ENCODE results near the gene RFT1.

RFT1 gene

DNA sequence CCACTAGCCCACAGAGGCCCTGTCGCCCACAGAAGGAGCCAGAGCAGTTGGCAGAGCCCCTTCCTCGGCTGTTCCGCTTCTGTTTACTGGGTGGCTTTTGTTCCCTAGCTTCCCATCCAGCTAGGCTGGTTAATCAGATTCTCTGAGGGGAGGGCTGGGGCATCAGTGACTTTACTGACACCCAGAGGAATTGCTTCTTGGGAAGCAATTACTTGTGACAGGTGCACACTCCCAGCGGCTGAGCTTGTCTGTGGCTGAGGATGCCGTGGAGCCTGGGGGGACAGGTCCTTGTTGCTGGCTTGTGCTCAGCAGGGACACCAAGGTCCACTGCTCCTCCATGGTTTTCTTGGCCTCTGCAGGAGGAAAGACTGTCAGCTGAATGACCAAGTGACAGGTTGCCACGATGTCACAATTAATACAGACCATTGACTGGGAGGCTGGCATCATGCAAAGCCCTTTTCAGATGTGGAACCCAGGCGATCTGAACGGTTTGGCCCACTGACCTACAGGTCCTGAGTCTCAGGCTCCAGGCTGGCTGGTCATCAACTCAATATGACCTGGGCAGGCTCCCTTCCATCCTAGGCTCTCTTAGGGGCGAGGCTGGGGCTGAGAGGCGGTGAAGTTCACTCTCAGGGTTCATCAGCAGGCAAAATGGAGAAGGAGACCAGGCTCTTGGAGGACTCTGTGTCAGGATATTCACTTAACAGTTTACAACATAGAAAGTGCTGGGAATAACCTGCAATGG, 52.6 kb downstream of the RFT1 start:
- H3K79me2 ChIP-seq (ENCODE audit: low read length): no peaks in the 10 kb centered on the region
- no peak for TF ChIP-seq EZH2phosphoT487 (IDR thresholded peaks at IDR 0.05; ENCODE audit: low read depth)
- TF ChIP-seq, protein P1, sequence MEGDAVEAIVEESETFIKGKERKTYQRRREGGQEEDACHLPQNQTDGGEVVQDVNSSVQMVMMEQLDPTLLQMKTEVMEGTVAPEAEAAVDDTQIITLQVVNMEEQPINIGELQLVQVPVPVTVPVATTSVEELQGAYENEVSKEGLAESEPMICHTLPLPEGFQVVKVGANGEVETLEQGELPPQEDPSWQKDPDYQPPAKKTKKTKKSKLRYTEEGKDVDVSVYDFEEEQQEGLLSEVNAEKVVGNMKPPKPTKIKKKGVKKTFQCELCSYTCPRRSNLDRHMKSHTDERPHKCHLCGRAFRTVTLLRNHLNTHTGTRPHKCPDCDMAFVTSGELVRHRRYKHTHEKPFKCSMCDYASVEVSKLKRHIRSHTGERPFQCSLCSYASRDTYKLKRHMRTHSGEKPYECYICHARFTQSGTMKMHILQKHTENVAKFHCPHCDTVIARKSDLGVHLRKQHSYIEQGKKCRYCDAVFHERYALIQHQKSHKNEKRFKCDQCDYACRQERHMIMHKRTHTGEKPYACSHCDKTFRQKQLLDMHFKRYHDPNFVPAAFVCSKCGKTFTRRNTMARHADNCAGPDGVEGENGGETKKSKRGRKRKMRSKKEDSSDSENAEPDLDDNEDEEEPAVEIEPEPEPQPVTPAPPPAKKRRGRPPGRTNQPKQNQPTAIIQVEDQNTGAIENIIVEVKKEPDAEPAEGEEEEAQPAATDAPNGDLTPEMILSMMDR (IDR thresholded peaks at IDR 0.05; ENCODE audit: low read depth, low read length): no peak
- H3K4me2 ChIP-seq (ENCODE audit: low read length): no peak overlapping the region
- H3K9me3 ChIP-seq (ENCODE audit: insufficient read depth, low read length): no peaks in the 10 kb centered on the region
- H3K36me3 ChIP-seq (replicated peaks; ENCODE audit: low read depth, low read length): no peaks in the 10 kb centered on the region
- H3K4me3 ChIP-seq (ENCODE audit: low read length): no peak overlapping the region
- H3K9ac ChIP-seq (ENCODE audit: low read length): no peak overlapping the region
- peaks cover 8% of the 10 kb centered on the region for H3K4me1 ChIP-seq (ENCODE audit: low read length)
- no peak overlapping the region for H2AFZ ChIP-seq (ENCODE audit: low read depth, low read length)
- H3K27ac ChIP-seq (ENCODE audit: low read length): no peak overlapping the region
- H3K27me3 ChIP-seq (ENCODE audit: low read depth, low read length): no peaks in the 10 kb centered on the region
- no peaks in the 10 kb centered on the region for H4K20me1 ChIP-seq (ENCODE audit: insufficient read depth, low read length)

DNA sequence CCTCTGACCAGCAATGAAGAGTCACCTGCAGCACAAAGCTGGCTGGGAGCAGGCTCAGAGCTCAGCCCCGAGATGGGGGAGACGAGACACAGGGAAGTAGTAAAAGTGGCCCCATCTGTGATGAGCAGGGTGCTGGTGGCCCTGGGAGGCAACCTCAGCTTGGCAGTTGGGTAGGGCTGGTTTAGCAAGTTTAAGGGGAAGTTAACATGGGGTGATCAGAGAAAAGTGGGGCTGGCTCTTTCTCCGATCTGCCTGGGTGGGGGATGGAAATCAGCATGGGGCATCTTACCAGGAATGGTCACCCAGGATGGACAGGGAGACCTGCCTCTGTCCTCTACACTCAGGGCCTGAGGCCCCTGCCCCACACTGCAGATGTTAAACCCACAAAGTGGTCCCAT, 54.5 kb downstream of the RFT1 start:
- H3K9me3 ChIP-seq (ENCODE audit: insufficient read depth, low read length): no peaks in the 10 kb centered on the region
- H3K27me3 ChIP-seq (ENCODE audit: low read depth, low read length): no peaks in the 10 kb centered on the region
- H3K36me3 ChIP-seq (replicated peaks; ENCODE audit: low read depth, low read length): no peaks in the 10 kb centered on the region
- H4K20me1 ChIP-seq (ENCODE audit: insufficient read depth, low read length): no peaks in the 10 kb centered on the region
- peaks cover 12% of the 10 kb centered on the region for H3K4me1 ChIP-seq (ENCODE audit: low read length)
- TF ChIP-seq, protein P1 (IDR thresholded peaks at IDR 0.05; ENCODE audit: low read depth, low read length): no peak
- no peak for TF ChIP-seq EZH2phosphoT487 (IDR thresholded peaks at IDR 0.05; ENCODE audit: low read depth)
- no peak overlapping the region for H3K9ac ChIP-seq (ENCODE audit: low read length)
- no peak overlapping the region for H3K27ac ChIP-seq (ENCODE audit: low read length)
- H3K4me3 ChIP-seq (ENCODE audit: low read length): no peak overlapping the region
- H2AFZ ChIP-seq (ENCODE audit: low read depth, low read length): no peak overlapping the region
- H3K4me2 ChIP-seq (ENCODE audit: low read length): no peak overlapping the region
- no peaks in the 10 kb centered on the region for H3K79me2 ChIP-seq (ENCODE audit: low read length)

DNA sequence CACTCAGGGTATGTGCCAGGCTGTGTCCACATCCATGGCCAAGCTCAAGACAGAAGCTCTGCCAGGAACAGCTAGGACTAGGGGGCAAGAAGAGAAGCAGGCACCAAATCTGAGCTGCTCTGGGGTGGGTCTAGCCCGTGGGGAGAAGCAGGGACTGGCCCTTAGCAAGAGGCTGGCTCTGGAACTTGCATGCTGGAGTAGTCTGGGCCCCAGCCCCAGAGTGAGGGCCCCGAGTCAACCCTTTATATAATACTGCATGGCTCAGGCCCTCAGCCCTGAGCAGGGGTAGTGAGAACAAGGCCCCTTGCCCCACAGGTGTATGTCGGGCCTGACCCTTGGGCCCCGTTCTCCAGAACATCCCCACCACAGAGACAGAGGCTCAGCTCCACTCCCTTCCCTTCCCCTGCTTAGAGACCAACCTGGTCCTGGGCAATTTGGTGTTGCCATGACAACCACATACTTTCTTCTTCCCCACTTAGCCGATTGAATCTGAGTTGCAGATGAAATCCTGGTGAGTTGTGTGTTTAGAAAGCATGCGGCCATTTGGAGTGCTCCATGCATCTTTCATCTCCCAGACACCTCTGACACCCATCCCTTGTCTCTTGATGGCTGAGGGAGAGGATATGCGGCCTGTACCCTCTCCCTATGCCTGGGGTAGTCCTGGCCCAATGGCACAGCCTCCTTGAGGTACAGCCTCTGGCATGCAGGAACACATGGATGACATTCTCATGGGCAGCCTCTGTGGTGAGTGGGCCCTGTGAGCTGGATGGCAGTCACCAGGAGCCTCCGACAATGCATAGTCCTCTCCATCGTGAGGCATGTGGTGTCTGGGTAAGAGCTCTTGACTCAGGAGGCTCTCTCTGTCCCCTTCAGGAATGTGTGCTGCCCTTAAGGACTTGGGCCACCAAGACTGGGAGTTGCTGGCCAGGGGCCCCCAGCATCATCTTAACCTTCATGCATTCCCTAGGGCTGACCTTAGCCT, 55.2 kb downstream of the RFT1 start:
- Histone ChIP-seq H3K4me1 (ENCODE audit: low read length) (peaks cover 12% of the 10 kb centered on the region), H4K20me1 (ENCODE audit: insufficient read depth, low read length) (no peaks in the 10 kb centered on the region), H3K9ac (ENCODE audit: low read length) (no peak overlapping the region), H3K4me3 (ENCODE audit: low read length) (no peak overlapping the region), H3K4me2 (ENCODE audit: low read length) (no peak overlapping the region), H3K27me3 (ENCODE audit: low read depth, low read length) (no peaks in the 10 kb centered on the region), H2AFZ (ENCODE audit: low read depth, low read length) (no peak overlapping the region), H3K9me3 (ENCODE audit: insufficient read depth, low read length) (no peaks in the 10 kb centered on the region), H3K79me2 (ENCODE audit: low read length) (no peaks in the 10 kb centered on the region), H3K36me3 (replicated peaks; ENCODE audit: low read depth, low read length) (no peaks in the 10 kb centered on the region), H3K27ac (ENCODE audit: low read length) (no peak overlapping the region)
- TF ChIP-seq, protein P1 (IDR thresholded peaks at IDR 0.05; ENCODE audit: low read depth, low read length): no peak
- TF ChIP-seq EZH2phosphoT487 (IDR thresholded peaks at IDR 0.05; ENCODE audit: low read depth): no peak

DNA sequence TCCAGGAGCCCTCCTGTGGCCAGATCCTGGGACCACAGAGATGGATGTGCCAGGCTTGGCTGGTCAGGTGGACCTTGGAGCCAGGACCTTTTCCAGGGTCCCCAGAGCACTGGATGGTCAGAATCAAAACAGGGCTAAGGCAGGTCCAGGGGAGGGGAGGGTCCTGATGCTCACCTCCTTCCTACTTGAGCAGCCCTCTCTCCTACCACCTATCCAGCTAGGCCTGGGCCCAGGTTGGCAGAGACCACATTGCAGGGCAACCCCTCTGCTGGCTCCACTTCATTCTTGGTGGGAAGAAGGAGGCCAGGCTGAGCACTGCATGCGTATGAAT, 55.9 kb downstream of the RFT1 start:
- H3K9me3 ChIP-seq (ENCODE audit: insufficient read depth, low read length): no peaks in the 10 kb centered on the region
- no peak overlapping the region for H3K9ac ChIP-seq (ENCODE audit: low read length)

More for the DNA sequence above, 55.9 kb downstream of the RFT1 start:
- Histone ChIP-seq H3K27me3 (ENCODE audit: low read depth, low read length) (no peaks in the 10 kb centered on the region), H3K79me2 (ENCODE audit: low read length) (no peaks in the 10 kb centered on the region), H4K20me1 (ENCODE audit: insufficient read depth, low read length) (no peaks in the 10 kb centered on the region), H3K4me2 (ENCODE audit: low read length) (peak overlapping the region; percentile 98), H2AFZ (ENCODE audit: low read depth, low read length) (no peak overlapping the region), H3K4me3 (ENCODE audit: low read length) (no peak overlapping the region), H3K27ac (ENCODE audit: low read length) (no peak overlapping the region), H3K4me1 (ENCODE audit: low read length) (peaks cover 12% of the 10 kb centered on the region), H3K36me3 (replicated peaks; ENCODE audit: low read depth, low read length) (no peaks in the 10 kb centered on the region)
- TF ChIP-seq, protein P1 (IDR thresholded peaks at IDR 0.05; ENCODE audit: low read depth, low read length): no peak
- TF ChIP-seq EZH2phosphoT487 (IDR thresholded peaks at IDR 0.05; ENCODE audit: low read depth): no peak

All from OCI-LY3 (cell line).